ENCODE measurements around the gene STX18.

DNA sequence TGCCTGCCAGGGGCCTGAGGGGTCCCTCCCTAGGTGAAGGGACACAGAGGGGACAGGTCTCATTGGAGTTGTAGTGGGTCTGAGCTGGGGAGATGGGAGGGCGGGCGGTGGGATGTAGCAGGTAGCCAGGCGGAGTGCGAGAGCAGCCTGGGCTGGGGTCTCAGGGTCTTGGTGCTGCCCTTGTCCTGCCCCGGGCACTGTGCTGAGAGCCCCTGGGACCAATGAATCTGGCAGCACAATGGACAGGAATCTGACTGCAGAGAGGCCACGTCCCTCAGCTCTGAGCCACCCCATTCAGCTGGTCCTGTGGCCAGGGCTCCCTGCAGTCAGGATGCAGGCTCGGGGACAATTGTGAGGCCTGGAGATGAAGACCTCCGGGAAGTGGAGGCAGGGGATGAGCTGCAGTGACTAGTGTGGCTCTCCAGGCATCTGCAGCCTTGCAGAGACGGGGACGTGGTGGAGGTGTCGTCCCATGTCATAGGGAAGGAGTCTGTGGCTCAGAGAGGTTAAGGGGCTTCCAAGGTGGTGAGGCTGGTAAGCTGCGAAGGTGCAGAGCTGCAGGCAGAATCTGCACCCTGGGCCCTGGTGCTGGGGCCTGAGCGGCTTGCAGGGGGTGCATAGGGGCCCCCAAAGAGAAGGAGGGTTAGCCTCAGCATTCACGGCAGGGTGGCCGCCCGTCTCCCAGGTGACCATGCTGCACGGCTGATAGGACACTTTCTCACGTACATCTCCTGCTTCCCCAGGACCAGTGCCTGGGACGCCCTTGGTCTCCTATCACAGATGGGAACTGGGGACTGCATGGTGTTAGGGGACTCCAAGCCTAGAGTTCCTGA, 134.3 kb downstream of the STX18 start:
- TF ChIP-seq, protein P1, sequence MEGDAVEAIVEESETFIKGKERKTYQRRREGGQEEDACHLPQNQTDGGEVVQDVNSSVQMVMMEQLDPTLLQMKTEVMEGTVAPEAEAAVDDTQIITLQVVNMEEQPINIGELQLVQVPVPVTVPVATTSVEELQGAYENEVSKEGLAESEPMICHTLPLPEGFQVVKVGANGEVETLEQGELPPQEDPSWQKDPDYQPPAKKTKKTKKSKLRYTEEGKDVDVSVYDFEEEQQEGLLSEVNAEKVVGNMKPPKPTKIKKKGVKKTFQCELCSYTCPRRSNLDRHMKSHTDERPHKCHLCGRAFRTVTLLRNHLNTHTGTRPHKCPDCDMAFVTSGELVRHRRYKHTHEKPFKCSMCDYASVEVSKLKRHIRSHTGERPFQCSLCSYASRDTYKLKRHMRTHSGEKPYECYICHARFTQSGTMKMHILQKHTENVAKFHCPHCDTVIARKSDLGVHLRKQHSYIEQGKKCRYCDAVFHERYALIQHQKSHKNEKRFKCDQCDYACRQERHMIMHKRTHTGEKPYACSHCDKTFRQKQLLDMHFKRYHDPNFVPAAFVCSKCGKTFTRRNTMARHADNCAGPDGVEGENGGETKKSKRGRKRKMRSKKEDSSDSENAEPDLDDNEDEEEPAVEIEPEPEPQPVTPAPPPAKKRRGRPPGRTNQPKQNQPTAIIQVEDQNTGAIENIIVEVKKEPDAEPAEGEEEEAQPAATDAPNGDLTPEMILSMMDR (IDR thresholded peaks at IDR 0.05; ENCODE audit: insufficient read depth, low read depth, low read length): no peak
- TF ChIP-seq EZH2 (IDR thresholded peaks at IDR 0.05; ENCODE audit: insufficient read depth, low read length): no peak

Data from astrocyte (in vitro differentiated cells and primary cell).